Loucy (cell line): ENCODE data around the gene NEDD4.

Source experiments
- H2AFZ ChIP-seq: fragments of 200-600 bp; sonication (generic); 2 replicates; pipeline ENCODE4 v1.6.0; 2016; ENCODE audit warnings: antibody characterized with exemption, mild to moderate bottlenecking, low read length, moderate library complexity
- H3F3A ChIP-seq: fragments of 200-600 bp; 2 replicates; pipeline ENCODE4 v1.6.0; 2016; ENCODE audit warnings: antibody characterized with exemption, low read depth, mild to moderate bottlenecking
- H3K27me3 ChIP-seq: fragments of 200-600 bp; sonication (generic); 2 replicates; pipeline ENCODE4 v1.6.1; 2014; ENCODE audit warnings: low read length, mild to moderate bottlenecking; ENCODE audit not compliant: insufficient read depth, poor library complexity, severe bottlenecking
- H3K36me3 ChIP-seq: fragments of 200-600 bp; sonication (generic); 2 replicates; pipeline ENCODE4 v1.6.1; 2016; ENCODE audit warnings: low read length; ENCODE audit not compliant: insufficient read depth
- H3K4me1 ChIP-seq: fragments of 200-600 bp; sonication (generic); 2 replicates; pipeline ENCODE4 v1.5.1; 2014; ENCODE audit warnings: low read length, mild to moderate bottlenecking; ENCODE audit not compliant: insufficient read depth, poor library complexity, severe bottlenecking
- H3K4me2 ChIP-seq: fragments of 200-600 bp; sonication (generic); 2 replicates; pipeline ENCODE4 v1.6.0; 2014; ENCODE audit warnings: antibody characterized with exemption, low read length, low read depth, mild to moderate bottlenecking; ENCODE audit not compliant: poor library complexity, severe bottlenecking
- H3K4me3 ChIP-seq: fragments of 200-600 bp; sonication (generic); 2 replicates; pipeline ENCODE4 v1.5.1; 2014; ENCODE audit warnings: low read length, mild to moderate bottlenecking, mixed read lengths; ENCODE audit not compliant: poor library complexity, severe bottlenecking
- H3K79me2 ChIP-seq: fragments of 200-600 bp; sonication (generic); 2 replicates; pipeline ENCODE4 v1.6.1; 2014; ENCODE audit warnings: low read length; ENCODE audit not compliant: insufficient read depth
- H3K9ac ChIP-seq: fragments of 200-600 bp; sonication (generic); 2 replicates; pipeline ENCODE4 v1.6.0; 2014; ENCODE audit warnings: mild to moderate bottlenecking, low read depth, low read length, moderate library complexity; ENCODE audit not compliant: poor library complexity, severe bottlenecking
- H3K9me2 ChIP-seq: fragments of 200-600 bp; sonication (generic); replicated peaks from 2 replicates; pipeline ENCODE4 v1.6.1; 2016; ENCODE audit warnings: low read depth, low read length, mixed read lengths
- H3K9me3 ChIP-seq: fragments of 200-600 bp; sonication (generic); 2 replicates; pipeline ENCODE4 v1.6.1; 2014; ENCODE audit warnings: mild to moderate bottlenecking, antibody characterized with exemption, low read length, low read depth; ENCODE audit not compliant: insufficient read depth
- H4K20me1 ChIP-seq: fragments of 200-600 bp; sonication (generic); 2 replicates; pipeline ENCODE4 v1.6.0; 2014; ENCODE audit warnings: antibody characterized with exemption, low read length, mild to moderate bottlenecking; ENCODE audit not compliant: insufficient read depth, poor library complexity, severe bottlenecking
- CTCF ChIP-seq: fragments of 200-600 bp; sonication (generic); conservative IDR thresholded peaks from 2 replicates; pipeline ENCODE4 v1.5.1; 2014; ENCODE audit warnings: mild to moderate bottlenecking, antibody characterized with exemption, low read length
- EZH2phosphoT487 ChIP-seq: fragments of 200-600 bp; IDR thresholded peaks from 2 replicates; pipeline ENCODE4 v1.6.1; 2018; ENCODE audit warnings: antibody characterized with exemption, mild to moderate bottlenecking, moderate library complexity, borderline replicate concordance

The NEDD4 gene

DNA sequence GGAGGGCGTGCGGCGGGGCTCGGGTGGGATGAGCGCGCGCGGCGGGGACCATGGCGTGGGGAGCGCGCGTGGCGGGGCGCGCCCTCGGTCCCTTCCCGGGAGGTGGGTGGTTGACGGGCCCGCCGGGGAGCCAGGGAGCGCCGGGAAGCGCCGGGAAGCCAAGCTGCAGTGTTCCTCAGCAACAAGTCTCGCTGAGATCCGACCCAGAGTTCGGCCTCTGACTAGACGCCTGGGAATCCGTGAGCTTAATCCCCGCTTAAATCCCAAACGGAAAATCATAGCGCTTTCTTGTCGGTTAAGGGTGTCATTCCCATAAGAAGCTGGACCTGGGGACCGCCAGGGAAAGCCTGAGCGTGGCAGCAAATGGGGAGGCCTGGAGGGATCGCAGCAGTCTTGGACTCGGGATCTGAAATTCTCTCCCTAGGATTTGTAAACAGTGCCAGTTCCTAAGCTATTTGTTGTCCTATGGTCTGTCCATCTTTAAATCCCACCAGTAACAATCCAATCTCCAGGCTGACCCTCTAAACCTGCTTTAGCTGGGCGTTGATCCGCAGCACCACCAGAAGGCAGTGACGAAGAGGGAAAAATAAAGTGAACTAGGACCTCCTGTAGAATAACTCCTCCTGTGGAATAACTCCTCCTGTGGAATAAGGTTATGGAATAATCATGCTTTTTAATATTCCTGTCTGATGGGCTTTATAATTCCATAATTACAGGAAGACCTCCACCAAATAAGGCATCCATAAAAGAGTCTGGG lies 570 bp upstream of the NEDD4 start:
- Histone ChIP-seq H3K79me2 (peaks cover 38% of the 10 kb centered on the region), H4K20me1 (no peaks in the 10 kb centered on the region), H3F3A (no peaks in the 10 kb centered on the region), H3K4me3 (peak overlapping the region; percentile 84), H3K27me3 (no peaks in the 10 kb centered on the region), H3K36me3 (no peaks in the 10 kb centered on the region), H3K9ac (peak overlapping the region; percentile 85), H3K4me1 (peaks cover 29% of the 10 kb centered on the region), H2AFZ (peak overlapping the region; percentile 96), H3K9me3 (no peaks in the 10 kb centered on the region), H3K9me2 (no peaks in the 10 kb centered on the region), H3K4me2 (peak overlapping the region; percentile 83)
- TF ChIP-seq EZH2phosphoT487, result no peak
- TF ChIP-seq CTCF, result no peak

DNA sequence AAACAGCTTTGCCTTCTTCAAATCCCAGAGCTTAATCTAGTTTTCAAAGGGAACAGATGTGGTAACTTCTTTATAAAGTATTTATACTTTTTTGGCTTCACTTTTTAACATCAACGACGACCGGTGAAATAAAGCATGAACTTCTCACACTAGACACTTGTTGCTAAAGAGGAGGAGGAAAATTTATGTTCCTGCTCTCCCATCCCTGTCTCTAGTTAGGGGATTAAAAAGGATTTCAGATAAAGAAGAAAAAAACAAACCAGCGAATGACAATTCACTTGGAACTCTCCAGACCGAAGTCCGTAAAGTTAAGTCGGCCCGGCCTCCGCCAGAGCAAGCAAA lies 672 bp downstream of the NEDD4 start:
- peaks cover 29% of the 10 kb centered on the region for H3K4me1 ChIP-seq
- peaks cover 38% of the 10 kb centered on the region for H3K79me2 ChIP-seq
- peak overlapping the region; percentile 84 for H3K4me3 ChIP-seq
- H3K4me2 ChIP-seq, result peak overlapping the region; percentile 91
- no peaks in the 10 kb centered on the region for H3F3A ChIP-seq
- H3K9me2 ChIP-seq, result no peaks in the 10 kb centered on the region
- H3K9ac ChIP-seq, result peak overlapping the region; percentile 85
- H3K9me3 ChIP-seq, result no peaks in the 10 kb centered on the region
- H4K20me1 ChIP-seq, result no peaks in the 10 kb centered on the region
- H2AFZ ChIP-seq, result peak overlapping the region; percentile 78
- H3K36me3 ChIP-seq, result no peaks in the 10 kb centered on the region
- H3K27me3 ChIP-seq, result no peaks in the 10 kb centered on the region
- no peak for TF ChIP-seq CTCF
- TF ChIP-seq EZH2phosphoT487, result no peak

GRCh38 chr15:55991802-55992768 lies 1.3 kb downstream of the NEDD4 start:
- H3K9me2 ChIP-seq, result no peaks in the 10 kb centered on the region
- H3F3A ChIP-seq, result no peaks in the 10 kb centered on the region
- no peaks in the 10 kb centered on the region for H4K20me1 ChIP-seq
- peaks cover 29% of the 10 kb centered on the region for H3K4me1 ChIP-seq
- H3K4me2 ChIP-seq, result peak overlapping the region; percentile 91
- H3K36me3 ChIP-seq, result no peaks in the 10 kb centered on the region
- H3K4me3 ChIP-seq, result peak overlapping the region; percentile 84
- H2AFZ ChIP-seq, result peak overlapping the region; percentile 78
- no peaks in the 10 kb centered on the region for H3K27me3 ChIP-seq
- TF ChIP-seq CTCF (no peak), EZH2phosphoT487 (no peak)
- peak overlapping the region; percentile 85 for H3K9ac ChIP-seq
- H3K79me2 ChIP-seq, result peaks cover 38% of the 10 kb centered on the region
- H3K9me3 ChIP-seq, result no peaks in the 10 kb centered on the region
